ENCODE results near the gene HOGA1.

Gene HOGA1

DNA sequence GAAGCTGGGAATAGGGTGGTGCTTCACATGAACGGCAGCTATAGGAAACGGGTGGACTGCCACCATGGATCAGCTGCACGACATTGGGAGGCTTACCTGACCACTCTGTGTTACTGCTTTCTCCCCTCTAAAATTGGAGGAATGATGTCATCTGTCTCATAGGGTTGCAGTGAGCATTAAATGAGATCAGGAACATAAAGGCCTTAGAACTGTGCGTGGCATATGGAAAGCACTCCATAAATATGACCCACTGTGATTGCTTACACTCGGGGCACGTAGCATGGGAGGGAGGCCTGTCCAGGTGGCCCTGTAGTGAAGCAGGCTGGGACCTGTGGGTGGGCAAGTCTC is 15.1 kb downstream of the HOGA1 start:
- POLR2A ChIA-PET = no interaction called here
- TF ChIP-seq, protein P1, sequence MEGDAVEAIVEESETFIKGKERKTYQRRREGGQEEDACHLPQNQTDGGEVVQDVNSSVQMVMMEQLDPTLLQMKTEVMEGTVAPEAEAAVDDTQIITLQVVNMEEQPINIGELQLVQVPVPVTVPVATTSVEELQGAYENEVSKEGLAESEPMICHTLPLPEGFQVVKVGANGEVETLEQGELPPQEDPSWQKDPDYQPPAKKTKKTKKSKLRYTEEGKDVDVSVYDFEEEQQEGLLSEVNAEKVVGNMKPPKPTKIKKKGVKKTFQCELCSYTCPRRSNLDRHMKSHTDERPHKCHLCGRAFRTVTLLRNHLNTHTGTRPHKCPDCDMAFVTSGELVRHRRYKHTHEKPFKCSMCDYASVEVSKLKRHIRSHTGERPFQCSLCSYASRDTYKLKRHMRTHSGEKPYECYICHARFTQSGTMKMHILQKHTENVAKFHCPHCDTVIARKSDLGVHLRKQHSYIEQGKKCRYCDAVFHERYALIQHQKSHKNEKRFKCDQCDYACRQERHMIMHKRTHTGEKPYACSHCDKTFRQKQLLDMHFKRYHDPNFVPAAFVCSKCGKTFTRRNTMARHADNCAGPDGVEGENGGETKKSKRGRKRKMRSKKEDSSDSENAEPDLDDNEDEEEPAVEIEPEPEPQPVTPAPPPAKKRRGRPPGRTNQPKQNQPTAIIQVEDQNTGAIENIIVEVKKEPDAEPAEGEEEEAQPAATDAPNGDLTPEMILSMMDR (IDR thresholded peaks at IDR 0.05; ENCODE audit: insufficient read depth, low read length, missing control alignments) = no peak
- CTCF ChIA-PET = interaction anchor here (1.2 to 4.3 kb wide), 4 partner anchors 13 to 30 kb away, joined by 3 to 35 read pairs (median 6); partner anchors contain the start of gene ANKRD2

DNA sequence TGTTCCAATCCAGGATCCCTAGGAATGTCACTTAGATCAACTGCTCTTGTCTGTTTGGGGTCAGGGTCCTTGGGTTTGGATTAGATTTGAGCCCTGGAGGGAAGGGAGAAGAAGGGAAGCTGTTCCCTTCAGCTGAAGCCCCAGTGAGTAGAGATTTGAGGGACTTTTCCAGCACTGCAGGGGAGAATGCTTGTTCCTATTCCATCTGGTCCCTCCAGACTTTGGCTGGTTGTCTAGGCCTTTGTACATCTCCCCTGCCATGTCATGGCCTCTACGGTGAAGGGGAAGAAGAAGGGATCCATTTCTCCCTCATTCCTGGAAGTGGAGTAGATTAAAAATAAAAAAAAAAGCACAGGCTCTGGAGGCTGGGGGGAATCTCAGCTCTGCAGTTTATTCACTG is 16.4 kb downstream of the HOGA1 start:
- H3K4me3 ChIP-seq (ENCODE audit: low read depth, low read length) = no peak overlapping the region
- DNase-seq (ENCODE audit: low read depth, low spot score) = no peak
- ChIA-PET CTCF (interaction anchor here (1.4 to 2.4 kb wide), 2 partner anchors 10 to 29 kb away, joined by 5 to 10 read pairs; no protein-coding TSS in a partner anchor), POLR2A (no interaction called here)
- TF ChIP-seq, protein P1 (IDR thresholded peaks at IDR 0.05; ENCODE audit: insufficient read depth, low read length, missing control alignments) = no peak

More for the DNA sequence above, 15.1 kb downstream of the HOGA1 start:
- no peak overlapping the region for H3K4me3 ChIP-seq (ENCODE audit: low read depth, low read length)
- DNase-seq (ENCODE audit: low read depth, low spot score) = no peak

DNA sequence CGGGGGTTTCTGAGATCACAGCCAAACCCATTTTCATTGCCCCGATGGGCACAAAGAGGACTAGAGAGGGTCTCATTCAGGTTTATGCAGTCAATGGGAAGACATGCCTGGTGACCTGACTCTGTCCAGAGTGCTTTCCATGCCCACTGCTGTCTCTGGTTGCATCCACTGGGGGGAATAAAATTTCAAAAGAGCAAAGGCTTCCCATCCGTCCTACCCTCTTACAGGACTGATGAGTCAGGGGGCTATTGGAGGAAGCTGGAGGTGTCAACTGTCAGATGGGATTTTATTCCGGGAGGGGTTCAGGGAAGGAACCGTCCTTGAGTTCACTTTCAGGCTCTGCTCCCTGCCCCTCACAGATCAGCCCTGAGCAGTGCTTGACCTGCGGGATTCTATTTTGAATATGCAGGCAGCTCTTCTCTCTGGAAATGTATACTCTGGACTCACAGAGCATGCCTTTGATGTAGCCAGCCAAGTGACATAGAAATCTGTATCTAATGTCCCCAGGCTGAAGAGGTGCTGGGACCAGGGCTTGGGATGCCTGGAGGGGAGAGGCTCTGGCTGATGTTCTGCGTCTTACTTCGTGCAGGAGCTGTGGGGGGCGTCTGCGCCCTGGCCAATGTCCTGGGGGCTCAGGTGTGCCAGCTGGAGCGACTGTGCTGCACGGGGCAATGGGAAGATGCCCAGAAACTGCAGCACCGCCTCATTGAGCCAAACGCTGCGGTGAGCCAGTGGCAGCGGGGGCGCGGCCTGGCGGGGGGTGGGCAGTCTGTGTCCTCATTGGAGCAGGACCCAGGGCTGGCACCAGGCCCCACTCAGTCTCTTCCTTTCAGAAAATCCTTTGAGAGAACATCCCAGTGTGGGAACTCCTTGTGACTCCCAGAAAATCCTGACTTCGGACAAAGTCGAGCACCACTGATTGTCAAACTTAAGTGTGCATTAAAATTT is 17.4 kb downstream of the HOGA1 start:
- TF ChIP-seq, protein P1 (IDR thresholded peaks at IDR 0.05; ENCODE audit: insufficient read depth, low read length, missing control alignments) = no peak
- no peak overlapping the region for H3K4me3 ChIP-seq (ENCODE audit: low read depth, low read length)
- ChIA-PET POLR2A (no interaction called here), CTCF (interaction anchor here (1.3 to 2.4 kb wide), 2 partner anchors 9 to 14 kb away, joined by 3 to 10 read pairs; no protein-coding TSS in a partner anchor)
- DNase-seq (ENCODE audit: low read depth, low spot score) = no peak

DNA sequence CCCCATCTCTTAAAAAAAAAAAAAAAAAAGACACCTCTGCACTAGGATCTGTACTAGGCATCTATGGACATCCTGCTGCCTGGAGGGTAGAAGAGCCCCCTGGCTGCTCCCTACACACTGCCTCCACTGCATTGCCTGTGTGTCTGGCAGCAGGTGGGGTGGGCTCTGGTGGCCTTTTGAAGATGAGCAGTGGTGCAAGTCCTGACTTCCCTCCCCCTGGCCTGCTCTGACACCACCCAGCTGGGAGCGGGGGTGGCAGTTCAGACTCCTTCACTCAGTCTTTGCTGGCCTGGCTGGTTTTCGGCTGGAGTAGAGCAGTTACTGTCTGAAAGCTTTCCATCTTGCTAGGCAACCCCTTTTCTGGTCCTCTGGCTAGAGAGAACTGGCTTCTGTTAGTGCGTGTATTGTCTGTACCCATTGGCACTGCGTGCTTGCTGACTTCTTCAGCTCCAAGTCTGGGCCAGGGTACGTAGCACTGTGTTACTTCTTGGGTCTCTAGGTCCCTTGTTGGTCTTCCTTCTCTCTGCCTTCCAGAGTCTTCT is 23.0 kb downstream of the HOGA1 start:
- no peak for DNase-seq (ENCODE audit: low read depth, low spot score)
- ChIA-PET POLR2A (interaction anchor here (0.9 kb wide), 1 partner anchor 10 kb away, joined by 3 read pairs; no protein-coding TSS in a partner anchor), CTCF (interaction anchor here (1.5 to 12.5 kb wide), 2 partner anchors 12 to 35 kb away, joined by 3 to 199 read pairs; partner anchors contain the start of gene ANKRD2)
- no peak overlapping the region for H3K4me3 ChIP-seq (ENCODE audit: low read depth, low read length)
- TF ChIP-seq, protein P1 (IDR thresholded peaks at IDR 0.05; ENCODE audit: insufficient read depth, low read length, missing control alignments) = no peak

- ChIA-PET CTCF (interaction anchor here (0.8 to 12.5 kb wide), 7 partner anchors 8 to 203 kb away, joined by 3 to 199 read pairs (median 5); partner anchors contain the start of gene ANKRD2), POLR2A (no interaction called here)
- TF ChIP-seq, protein P1 (IDR thresholded peaks at IDR 0.05; ENCODE audit: insufficient read depth, low read length, missing control alignments) = no peak
- H3K4me3 ChIP-seq (ENCODE audit: low read depth, low read length) = no peak overlapping the region
- no peak for DNase-seq (ENCODE audit: low read depth, low spot score)
Measured at GRCh38 chr10:97608991-97609561, 24.9 kb downstream of the HOGA1 start.
